ENCODE measurements around the gene ANXA1.

The ANXA1 gene

DNA sequence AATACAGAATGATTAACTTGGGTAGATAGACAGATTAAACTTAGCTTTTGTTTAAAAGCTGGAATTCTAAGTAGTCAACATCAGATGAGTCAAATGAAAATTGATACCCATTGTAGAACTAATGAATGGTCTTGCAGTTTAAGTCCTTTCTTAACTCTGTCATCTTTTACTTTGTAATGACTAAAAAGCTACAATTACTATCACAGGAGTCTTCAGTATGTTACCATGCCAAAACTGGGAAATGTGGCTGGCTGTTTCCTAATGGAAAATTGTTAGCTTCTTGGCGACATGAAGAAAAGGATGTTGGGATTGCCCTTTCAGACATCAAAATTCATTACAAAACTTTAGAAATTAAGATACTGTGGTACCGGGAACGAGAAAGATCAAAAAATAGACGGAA lies 20.2 kb upstream of the ANXA1 start:
- TF ChIP-seq GATA1 (IDR thresholded peaks at IDR 0.05; ENCODE audit: low read depth, low read length) (no peak), POLR2A (IDR thresholded peaks at IDR 0.05; ENCODE audit: low read length) (no peak)
- peak in 1 of 2 experiments; percentile 28 for DNase-seq

DNA sequence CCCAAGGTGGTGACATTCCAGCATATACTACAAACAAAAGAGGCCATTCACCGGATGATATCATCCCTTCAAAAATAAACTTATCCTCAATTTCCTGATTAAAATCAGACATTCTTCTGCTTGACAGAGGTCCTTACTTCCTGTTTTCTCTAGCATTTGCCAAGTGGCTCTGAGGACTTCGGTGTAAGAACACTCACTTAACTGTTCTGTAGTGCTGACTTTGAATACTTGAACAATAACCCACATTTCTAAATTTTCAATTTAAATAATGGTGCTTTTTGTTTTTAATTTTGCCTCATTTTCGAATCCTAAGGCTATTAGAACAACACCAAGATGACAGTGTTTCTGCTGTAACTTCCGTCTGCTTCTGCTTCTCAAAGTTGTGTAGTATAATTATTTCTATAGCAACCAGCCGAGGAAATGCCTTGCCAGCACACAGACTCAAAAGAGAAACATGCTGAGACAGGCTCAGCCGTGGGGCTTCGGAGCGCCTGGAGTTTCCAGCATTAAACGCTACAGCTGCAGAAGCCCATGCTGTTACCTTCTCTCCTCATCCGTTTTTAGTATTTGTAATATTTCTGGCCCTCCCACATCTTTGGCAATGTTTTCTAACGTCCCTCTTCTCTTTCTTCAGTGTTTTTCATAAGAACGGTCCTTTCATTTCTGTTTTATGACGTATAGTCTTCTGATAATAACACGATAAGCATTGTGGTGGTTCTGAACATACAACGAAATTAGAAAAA lies 19.5 kb upstream of the ANXA1 start:
- TF ChIP-seq GATA1 (IDR thresholded peaks at IDR 0.05; ENCODE audit: low read depth, low read length) (no peak), POLR2A (IDR thresholded peaks at IDR 0.05; ENCODE audit: low read length) (peak; percentile 88)
- peak; percentile 85 to 86 for DNase-seq

DNA sequence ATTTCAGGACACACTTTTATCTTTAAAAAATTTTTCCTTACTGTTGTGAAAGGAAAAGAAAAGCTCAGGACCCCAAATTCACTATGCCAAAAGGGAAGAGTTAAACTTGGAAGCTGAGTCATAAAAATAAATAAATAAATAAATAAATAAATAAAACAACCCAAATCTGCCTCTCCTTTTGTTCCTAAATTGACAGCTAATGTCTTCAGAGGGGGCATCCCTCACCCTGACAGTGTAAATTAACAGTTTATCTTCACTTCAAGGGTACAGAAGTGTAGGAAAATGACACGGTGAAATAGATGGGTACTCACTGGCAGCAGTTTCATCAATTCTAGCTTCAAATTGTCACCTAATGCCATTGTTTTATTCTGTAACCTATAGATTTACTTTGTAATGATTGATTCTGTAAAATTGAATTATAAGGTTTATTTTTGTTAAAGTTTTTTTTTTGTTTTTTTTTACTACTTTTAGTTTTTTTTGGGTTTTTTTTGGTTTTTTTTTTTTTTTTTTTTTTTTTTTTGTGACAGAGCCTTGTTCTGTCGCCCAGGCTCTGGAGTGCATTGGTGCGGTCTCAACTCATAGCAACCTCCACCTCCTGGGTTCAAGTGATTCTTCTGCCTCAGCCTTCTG lies 18.5 kb upstream of the ANXA1 start:
- DNase-seq: peak; percentile 45 to 68
- no peak for TF ChIP-seq POLR2A (IDR thresholded peaks at IDR 0.05; ENCODE audit: low read length)
- TF ChIP-seq GATA1 (IDR thresholded peaks at IDR 0.05; ENCODE audit: low read depth, low read length): no peak

DNA sequence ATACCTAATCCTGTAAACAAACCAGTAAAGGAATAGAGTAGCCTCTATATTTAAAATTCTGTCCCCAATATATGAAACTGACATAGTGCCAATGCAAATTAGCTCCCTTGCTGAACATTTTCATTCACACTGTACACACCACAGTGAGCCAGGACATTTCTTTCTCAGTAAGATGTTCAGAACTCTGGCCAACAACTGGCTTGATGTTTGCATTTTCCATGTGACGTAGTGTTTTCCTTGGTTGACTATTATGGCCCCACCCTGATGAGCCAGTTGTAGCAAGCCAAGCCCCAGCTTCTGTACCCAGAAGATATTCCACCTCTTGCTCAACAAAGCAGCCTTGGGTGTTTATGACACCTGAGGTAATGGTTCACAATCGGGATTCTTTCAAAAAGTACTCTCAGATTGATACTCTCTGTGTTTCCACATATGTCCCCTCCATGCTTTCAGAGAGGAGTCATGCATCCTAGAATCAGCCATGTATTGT lies 17.7 kb upstream of the ANXA1 start:
- TF ChIP-seq POLR2A (IDR thresholded peaks at IDR 0.05; ENCODE audit: low read length) (no peak), GATA1 (IDR thresholded peaks at IDR 0.05; ENCODE audit: low read depth, low read length) (no peak)
- DNase-seq: peak; percentile 34 to 64

DNA sequence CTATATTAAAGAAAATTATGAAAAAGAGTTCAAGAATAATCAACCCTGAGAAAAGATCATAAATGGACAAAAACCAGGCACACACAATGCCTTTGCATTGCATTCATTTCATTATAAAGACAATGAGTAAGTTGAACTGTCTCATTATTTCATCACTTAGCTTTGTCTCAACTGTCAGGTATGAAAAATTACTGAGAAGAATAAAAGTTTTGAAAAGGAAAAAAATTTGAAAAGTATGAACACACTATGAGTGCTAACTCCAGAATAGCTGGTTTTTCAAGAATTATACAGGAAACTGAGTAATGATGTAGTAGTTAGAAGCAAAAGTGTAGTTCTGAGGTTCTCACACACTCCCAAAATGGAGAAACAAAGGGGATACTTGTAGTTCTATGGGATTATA lies 16.3 kb upstream of the ANXA1 start:
- no peak for DNase-seq
- TF ChIP-seq POLR2A (IDR thresholded peaks at IDR 0.05; ENCODE audit: low read length) (no peak), GATA1 (IDR thresholded peaks at IDR 0.05; ENCODE audit: low read depth, low read length) (no peak)

DNA sequence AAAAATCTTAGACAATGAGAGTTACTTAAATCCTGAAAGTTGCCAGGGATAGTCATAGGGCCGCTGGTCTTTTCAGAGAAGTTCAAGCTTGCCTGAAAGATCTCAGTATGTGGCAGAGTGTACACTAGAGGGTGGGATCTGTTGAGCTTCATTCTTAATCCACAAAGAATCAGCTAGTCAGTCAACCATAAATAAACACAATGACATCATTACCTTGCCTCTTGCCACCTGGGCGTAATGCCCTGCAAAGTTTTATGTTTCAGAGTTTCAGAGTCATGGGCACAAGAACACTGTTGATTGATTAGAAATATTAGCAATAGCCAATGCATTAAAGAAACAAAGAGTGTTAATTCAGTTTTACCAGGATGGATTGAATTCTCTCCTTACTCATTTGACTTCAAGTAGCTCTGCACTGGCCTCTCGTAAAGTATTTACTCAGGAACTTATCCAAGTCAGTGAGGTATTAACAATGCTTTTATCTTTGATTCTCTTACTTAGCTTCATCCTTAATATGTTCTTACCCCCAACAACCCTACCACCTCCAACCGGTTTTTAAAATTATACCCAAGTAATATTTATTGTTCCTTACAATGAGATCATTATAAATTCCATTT lies 14.3 kb upstream of the ANXA1 start:
- peak in 1 of 2 experiments; percentile 16 for DNase-seq
- no peak for TF ChIP-seq GATA1 (IDR thresholded peaks at IDR 0.05; ENCODE audit: low read depth, low read length)

DNA sequence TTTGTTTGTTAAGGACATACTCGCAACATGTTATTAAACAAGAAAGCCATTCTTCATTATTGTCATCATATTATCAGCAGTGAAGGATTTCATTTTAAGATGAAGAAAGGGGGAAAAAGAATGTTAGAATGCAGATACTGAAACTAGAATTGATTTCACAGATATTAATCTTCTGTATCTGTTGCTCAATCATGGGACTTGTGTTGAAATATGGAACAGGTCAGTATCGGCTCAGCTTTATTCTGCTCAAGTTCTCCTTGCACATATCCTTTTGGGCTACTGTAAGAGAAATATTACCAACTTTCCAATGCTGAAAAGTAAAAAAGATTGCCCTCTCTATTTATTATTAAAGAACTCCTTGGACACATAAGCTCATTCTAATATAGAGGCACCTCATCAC lies 13.8 kb upstream of the ANXA1 start:
- TF ChIP-seq GATA1 (IDR thresholded peaks at IDR 0.05; ENCODE audit: low read depth, low read length) (no peak), POLR2A (IDR thresholded peaks at IDR 0.05; ENCODE audit: low read length) (no peak)
- DNase-seq: no peak

DNA sequence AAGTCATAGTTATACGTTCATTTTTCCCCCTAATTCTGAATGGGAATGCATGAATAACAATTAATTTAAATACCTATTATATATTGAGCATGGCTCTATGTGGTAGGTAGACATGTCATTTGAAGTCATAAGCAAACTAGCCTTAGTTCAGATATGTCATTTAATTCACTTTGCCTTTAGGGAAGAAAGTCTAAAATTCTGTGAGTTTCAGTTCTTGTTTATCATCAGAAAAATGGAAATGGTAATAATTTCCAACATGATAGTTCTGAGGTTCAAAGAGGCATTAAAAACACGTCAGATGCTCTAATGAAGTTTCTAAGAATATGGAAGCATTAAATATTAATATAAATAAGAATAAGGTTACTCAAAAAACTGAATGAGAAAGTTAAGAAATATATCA lies 13.1 kb upstream of the ANXA1 start:
- DNase-seq: no peak
- no peak for TF ChIP-seq GATA1 (IDR thresholded peaks at IDR 0.05; ENCODE audit: low read depth, low read length)
- TF ChIP-seq POLR2A (IDR thresholded peaks at IDR 0.05; ENCODE audit: low read length): no peak

DNA sequence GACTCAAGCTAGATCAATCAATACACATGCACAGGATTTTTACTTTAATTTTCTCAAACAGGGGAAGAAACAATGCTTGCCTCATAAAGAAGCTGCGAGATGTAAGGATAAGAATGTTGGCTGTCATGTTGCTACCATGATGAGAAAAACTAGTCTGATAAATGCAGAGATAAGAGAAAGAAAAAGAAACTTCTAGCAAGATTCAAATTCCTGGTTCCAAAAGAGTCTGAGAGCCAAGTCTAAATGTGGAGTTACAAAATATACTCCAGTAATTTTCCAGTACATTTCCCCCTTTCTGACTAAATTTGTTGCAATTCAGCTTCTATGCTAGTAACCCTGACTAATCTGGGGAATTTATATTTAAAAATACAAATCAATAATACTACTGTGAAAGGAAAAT lies 10.4 kb upstream of the ANXA1 start:
- DNase-seq: no peak
- TF ChIP-seq POLR2A (IDR thresholded peaks at IDR 0.05; ENCODE audit: low read length): no peak
- TF ChIP-seq GATA1 (IDR thresholded peaks at IDR 0.05; ENCODE audit: low read depth, low read length): no peak

DNA sequence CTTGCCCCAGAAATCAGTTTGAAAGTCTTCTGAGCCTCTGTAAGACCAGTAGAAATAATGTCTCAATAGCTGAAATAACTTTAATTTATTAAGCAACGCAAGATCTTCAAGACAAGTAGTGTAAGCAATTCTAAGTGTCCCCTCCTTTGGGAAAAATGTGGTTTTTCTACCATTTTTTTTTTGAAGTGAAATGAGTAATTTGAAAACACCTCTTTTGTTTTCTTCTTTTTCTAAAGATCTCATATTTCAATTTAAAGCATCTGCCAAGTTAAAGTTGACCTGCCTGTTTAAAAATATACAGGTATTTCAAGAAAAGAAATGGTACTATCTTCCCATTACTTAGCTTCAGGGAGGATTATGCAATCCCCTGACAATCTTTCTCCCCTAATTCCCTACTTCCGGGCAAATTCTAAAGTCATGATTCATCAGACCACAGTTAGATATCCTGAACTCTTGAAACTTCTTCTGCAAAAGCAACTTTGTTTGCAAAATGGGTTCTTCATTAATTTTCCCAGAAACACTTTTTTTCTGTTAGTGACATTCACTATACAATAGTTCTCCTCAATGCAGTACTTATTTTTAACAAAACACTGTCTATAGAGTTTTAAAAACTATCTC lies 7.8 kb upstream of the ANXA1 start:
- peak; percentile 3 to 65 for DNase-seq
- TF ChIP-seq GATA1 (IDR thresholded peaks at IDR 0.05; ENCODE audit: low read depth, low read length) (no peak), POLR2A (IDR thresholded peaks at IDR 0.05; ENCODE audit: low read length) (no peak)

DNA sequence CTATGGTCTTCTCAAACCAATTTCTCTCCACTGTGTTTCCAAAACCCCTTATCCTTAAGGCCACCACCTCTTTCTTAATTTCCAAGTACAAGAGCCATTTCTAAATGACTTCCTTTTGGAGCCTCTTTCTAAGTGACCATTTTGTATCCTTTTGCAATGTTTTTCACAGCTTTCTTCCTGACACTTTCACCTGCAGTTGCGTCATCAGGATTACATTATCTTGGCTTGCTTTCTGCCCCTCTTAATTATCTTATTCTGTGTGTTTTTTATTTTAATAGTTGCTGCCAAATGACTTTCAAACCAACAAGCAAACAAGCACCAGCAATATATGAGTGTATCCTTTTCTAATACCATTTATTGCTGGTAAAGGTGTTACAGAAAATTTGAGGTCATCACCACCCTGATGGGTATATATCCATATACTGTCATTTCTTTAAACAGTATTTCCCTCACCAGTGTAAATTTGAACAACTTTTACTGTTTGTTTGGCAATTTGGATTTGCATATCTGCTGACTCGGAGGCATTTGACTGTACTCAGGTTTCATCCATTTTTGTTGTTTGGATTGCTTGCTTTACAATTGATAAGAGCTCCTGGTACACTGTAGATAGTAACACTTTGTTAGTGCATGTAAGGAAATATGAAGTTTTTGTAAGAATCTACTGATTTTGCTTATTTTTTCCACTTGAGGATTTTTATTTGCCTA lies 5.4 kb upstream of the ANXA1 start:
- DNase-seq: peak; percentile 54 to 64
- TF ChIP-seq POLR2A (IDR thresholded peaks at IDR 0.05; ENCODE audit: low read length): no peak
- TF ChIP-seq GATA1 (IDR thresholded peaks at IDR 0.05; ENCODE audit: low read depth, low read length): no peak

DNA sequence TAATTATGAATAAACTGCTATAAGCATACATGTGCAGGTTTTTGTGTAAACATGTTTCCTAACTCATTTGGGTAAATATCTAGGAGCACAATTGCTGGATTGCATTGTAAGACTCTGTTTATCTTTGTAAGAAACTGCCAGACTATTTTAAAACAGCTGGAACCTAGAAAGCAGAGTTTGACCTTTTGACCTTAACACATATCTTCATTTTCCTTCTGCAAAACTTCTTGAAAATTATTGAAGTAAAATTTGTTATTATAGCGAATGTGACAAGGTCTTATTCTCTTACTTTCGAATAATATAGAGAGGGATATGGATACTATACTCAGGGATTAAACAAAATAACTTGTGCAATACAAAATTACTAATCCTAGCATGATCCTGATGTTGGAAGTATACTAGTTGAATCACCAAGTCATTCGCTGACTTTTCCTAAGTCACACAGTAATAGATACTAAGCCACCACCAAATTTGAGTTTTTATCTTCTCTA lies 3.2 kb upstream of the ANXA1 start:
- peak; percentile 36 to 61 for DNase-seq

DNA sequence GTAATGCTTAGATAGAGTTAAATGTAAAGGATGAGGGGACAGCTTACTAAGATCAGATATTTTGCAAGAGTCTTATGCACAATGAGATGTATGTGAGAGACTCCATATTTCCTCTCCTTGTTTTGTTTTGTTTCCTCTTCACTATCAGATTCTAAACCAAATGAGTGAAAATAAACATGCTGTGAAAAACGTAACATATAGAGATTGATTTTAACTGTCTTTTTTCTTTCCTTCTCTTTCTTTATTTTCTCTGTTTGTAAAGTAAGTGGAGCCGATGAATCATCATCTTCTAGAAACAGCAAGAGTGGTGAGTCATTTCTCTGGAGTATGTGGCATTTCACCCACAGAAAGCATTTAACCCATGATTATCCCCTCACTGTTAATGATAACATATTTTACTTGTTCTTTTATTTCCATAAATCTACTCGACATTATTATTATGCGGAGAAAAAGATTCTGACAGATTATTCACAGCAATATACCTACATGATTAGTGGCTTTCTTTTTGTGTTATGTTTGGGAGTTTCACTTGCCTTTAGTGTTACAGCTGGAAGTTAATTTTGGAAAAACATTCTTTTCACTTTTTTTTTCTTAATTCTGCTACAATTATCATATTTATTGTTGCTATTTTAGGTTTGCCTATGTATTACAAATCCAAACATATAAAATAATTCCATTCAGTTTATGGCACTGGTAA lies 2.1 kb upstream of the ANXA1 start:
- DNase-seq: peak; percentile 81 to 87
- TF ChIP-seq POLR2A (IDR thresholded peaks at IDR 0.05; ENCODE audit: low read length) (no peak), GATA1 (IDR thresholded peaks at IDR 0.05; ENCODE audit: low read depth, low read length) (no peak)

More for the DNA sequence above, 3.2 kb upstream of the ANXA1 start:
- TF ChIP-seq POLR2A (IDR thresholded peaks at IDR 0.05; ENCODE audit: low read length) (no peak), GATA1 (IDR thresholded peaks at IDR 0.05; ENCODE audit: low read depth, low read length) (no peak)
